Measurements from ENCODE around the gene TMEM107. TPM values are rescaled to one million over a fixed set of nuclear protein-coding genes. Genes with fewer than 3 reads are reported as not detected.

TMEM107 gene
- total and polyA plus RNA-seq, 5 experiments from 2014 or later: 17.2 to 55.3 (median 36.4) TPM

DNA sequence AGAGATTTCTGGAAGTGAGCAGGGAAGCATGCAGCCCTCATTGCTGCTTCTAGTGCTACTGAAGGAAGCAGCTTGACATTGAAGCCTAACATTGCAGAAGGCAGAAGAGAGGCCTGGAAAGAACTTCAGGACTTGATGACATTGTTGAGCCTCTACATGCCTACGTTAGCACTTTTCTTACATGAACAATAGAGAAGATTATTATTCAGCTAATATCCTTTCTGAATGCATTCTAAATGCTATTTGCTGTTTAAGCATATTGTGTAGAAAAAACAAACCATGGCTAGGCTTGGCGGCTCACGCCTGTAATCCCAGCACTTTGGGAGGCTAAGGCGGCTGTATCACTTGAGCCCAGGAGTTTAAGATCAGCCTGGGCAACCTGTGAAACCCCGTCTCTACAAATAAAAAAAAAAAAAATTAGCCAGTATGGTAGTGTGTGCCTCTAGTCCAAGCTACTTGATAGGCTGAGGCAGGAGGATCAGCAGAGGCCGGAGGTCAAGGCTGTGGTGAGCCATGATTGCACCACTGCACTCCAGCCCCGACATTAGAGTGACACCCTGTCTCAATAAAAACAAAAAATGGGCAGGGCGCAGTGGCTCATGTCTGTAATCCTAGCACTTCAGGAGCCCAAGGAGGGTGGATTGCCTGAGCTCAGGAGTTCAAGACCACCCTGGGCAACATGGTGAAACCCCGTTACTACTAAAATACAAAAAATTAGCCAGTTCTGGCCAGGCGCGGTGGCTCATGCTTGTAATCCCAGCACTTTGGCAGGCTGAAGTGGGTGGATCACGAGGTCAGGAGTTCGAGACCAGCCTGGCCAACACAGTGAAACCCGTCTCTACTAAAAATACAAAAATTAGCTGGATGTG, 36.4 kb upstream of the TMEM107 start:
- no peaks in the 10 kb centered on the region for H3K27me3 Mint-ChIP-seq
- no peak for ATAC-seq
- H3K4me1 Mint-ChIP-seq: peaks cover 13 to 21% (median 15%) of the 10 kb centered on the region in 4 donors
- no peaks in the 10 kb centered on the region for H3K9me3 Mint-ChIP-seq
- no peaks in the 10 kb centered on the region for H3K36me3 Mint-ChIP-seq
- H3K4me3 Mint-ChIP-seq: no peak overlapping the region
- DNase-seq: no peak
- H3K27ac Mint-ChIP-seq: no peak overlapping the region
- POLR2A ChIA-PET: interaction anchor here (0.5 to 11.7 kb wide), 5 partner anchors 9 to 55 kb away, joined by 3 to 118 read pairs (median 4); partner anchors contain the start of gene BORCS6

DNA sequence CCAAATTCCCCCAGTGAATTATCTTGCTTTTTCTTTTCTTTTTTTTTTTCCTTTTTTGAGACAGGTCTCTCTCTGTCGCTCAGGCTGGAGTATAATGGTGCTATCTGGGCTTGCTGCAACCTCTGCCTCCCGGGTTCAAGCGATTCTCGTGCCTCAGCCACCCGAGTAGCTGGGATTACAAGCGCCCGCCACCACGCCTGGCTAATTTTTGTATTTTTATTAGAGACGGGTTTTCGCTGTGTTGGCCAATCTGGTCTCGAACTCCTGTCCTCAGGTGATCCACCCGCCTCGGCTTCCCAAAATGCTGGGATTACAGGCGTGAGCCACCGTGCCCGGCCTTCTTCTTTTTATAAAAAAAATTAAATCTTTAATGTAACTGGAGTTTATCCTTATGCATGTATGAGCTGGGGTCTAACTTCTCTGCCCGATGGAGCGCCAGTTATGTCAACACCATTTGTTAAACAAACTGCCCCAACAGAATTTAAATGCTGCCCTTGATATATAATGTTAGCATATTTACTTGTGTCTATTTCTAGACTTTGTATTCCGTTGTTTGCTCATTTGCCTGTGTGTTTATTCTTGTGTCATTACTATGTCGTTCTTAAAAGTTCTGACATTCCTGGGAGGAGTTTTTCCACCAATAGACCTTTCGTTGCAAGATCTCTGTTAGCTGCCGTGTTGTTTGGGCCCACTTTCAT, 34.7 kb upstream of the TMEM107 start:
- H3K36me3 Mint-ChIP-seq: no peaks in the 10 kb centered on the region
- H3K27ac Mint-ChIP-seq: peak overlapping the region; percentile 79 to 96 (median 89)
- H3K4me1 Mint-ChIP-seq: peaks cover 13 to 21% (median 15%) of the 10 kb centered on the region in 4 donors
- peak overlapping the region; percentile 88 to 96 (median 95) for H3K4me3 Mint-ChIP-seq
- H3K9me3 Mint-ChIP-seq: no peaks in the 10 kb centered on the region
- no peak for DNase-seq
- POLR2A ChIA-PET: interaction anchor here (0.6 to 11.7 kb wide), 14 partner anchors 8 to 375 kb away, joined by 3 to 118 read pairs (median 4); partner anchors contain the start of genes BORCS6, CTC1, HES7 and RANGRF
- peak; percentile 48 to 52 for ATAC-seq
- H3K27me3 Mint-ChIP-seq: no peaks in the 10 kb centered on the region

DNA sequence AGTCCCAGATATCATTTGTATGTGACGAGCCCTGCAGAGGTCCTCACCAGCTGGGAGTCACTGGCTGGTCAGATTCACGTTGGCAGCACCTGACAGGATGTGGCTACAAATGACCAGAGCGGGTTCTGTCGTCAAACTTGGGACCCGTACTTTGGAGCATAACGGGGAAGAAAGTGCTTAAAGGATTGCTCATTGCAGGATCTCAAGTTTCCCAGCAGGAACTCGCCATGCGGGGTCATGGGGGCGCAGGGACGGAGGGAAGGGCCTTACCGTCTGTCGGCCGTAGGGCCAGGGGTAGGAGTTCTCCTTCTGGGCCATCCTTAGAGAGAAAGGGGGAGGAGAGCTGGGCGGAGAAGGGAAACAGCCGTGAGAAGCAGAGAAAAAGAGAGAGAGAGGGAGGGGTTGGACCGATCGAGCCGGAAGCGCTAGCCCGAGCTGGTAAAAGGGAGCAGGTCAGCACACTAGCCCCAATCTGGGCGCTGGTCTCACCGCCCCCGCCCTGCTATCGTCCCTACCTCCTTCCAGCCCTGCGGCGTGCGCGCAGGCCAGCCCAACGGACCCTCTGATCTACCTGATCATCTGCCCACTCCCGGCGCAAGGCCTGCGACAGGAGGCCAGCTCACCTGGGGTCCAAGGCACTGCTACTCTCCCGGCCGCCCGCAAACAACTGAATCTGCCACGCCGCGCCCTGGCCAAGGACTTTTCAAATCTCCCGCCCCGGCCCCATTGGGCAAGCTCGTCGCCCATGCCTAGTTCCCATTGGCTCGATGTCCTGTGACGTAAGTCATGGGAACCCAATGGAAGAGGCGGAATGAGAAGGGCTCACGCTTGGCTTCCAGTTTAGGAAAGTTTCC, 34.0 kb upstream of the TMEM107 start, which contains the start of gene AURKB:
Gene AURKB, minus strand, starts transcription at position 669 of the 854 bp plus-strand sequence. Its CDS starts 351 bp downstream, at position 318.
- peak within 1 kb of the TSS; percentile 79 to 96 (median 89) for H3K27ac Mint-ChIP-seq
- no peaks in the 10 kb centered on the region for H3K27me3 Mint-ChIP-seq
- peak within 1 kb of the TSS; percentile 88 to 96 (median 95) for H3K4me3 Mint-ChIP-seq
- H3K9me3 Mint-ChIP-seq: no peaks in the 10 kb centered on the region
- ATAC-seq (peak; percentile 100), DNase-seq (peak; percentile 85 to 98 (median 91))
- H3K4me1 Mint-ChIP-seq: peaks cover 13 to 21% (median 15%) of the 10 kb centered on the region in 4 donors
- no peaks in the 10 kb centered on the region for H3K36me3 Mint-ChIP-seq
- POLR2A ChIA-PET: interaction anchor here (0.6 to 11.7 kb wide), 11 partner anchors 8 to 326 kb away, joined by 3 to 118 read pairs (median 4); partner anchors contain the start of genes BORCS6, CTC1 and RANGRF

DNA sequence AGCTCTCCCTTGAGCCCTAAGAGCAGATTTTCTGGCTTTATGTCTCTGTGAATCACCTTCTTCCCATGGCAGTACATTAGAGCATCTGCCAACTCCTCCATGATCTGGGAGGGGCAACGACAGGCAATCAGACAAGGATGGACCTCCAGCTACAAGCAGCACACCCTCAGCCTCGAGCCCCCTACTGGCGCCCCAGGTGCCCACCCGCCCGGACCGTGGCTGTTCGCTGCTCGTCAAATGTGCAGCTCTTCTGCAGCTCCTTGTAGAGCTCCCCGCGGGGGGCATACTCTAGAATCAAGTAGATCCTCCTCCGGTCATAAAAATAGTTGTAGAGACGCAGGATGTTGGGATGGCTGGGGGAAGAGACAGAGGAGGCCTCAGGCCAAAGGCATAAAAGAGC, 30.4 kb upstream of the TMEM107 start:
- Mint-ChIP-seq H3K9me3 (no peaks in the 10 kb centered on the region), H3K27me3 (no peaks in the 10 kb centered on the region), H3K4me3 (no peak overlapping the region), H3K4me1 (peaks cover 13 to 20% (median 15%) of the 10 kb centered on the region in 4 donors), H3K27ac (peak overlapping the region in 3 of 10 donors; percentile 9 to 71 (median 70)), H3K36me3 (no peaks in the 10 kb centered on the region)
- ATAC-seq (no peak), DNase-seq (no peak)
- POLR2A ChIA-PET: interaction anchor here (0.7 to 11.7 kb wide), 3 partner anchors 15 to 56 kb away, joined by 3 to 118 read pairs (median 5); no protein-coding TSS in a partner anchor

DNA sequence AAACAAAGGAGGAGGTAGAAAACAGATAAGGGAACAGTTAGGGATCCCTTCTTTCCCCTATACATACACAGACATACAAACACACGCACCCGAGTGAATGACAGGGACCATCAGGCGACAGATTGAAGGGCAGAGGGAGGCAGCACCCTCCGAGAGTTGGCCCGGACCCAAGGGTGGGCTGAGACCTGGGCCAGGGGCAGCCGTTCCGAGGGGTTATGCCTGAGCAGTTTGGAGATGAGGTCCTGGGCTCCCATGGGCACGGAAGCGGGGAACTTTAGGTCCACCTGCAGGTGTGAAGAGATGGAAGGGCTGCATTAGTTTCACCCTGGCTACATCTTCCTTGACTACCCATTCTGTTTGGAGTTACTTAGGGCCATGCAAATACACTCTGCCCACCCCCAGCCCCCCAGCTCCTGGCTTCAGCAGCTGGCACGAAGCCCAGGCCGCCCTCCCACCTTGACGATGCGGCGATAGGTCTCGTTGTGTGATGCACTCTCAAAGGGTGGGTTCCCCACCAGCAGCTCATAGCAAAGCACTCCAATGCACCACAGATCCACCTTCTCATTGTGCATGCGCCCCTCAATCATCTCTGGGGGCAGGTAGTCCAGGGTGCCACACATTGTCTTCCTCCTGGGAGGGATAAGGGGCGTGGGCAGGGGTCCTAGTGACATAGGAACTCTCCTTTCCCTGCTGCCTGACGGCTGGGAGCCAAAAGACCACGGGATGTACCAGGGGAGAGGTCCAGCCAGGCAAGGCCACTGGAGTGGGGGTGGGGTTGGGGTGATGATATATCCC, 28.8 kb upstream of the TMEM107 start:
- Mint-ChIP-seq H3K4me3 (no peak overlapping the region), H3K27me3 (peaks cover 0 to 2% (median 0%) of the 10 kb centered on the region in 5 donors), H3K4me1 (peaks cover 5 to 9% (median 7%) of the 10 kb centered on the region in 4 donors), H3K9me3 (no peaks in the 10 kb centered on the region), H3K27ac (peak overlapping the region in 2 of 10 donors; percentile 22 to 32), H3K36me3 (no peaks in the 10 kb centered on the region)
- POLR2A ChIA-PET: interaction anchor here (1.8 to 11.7 kb wide), 2 partner anchors 16 to 17 kb away, joined by 5 to 118 read pairs; no protein-coding TSS in a partner anchor
- no peak for ATAC-seq
- DNase-seq: no peak

DNA sequence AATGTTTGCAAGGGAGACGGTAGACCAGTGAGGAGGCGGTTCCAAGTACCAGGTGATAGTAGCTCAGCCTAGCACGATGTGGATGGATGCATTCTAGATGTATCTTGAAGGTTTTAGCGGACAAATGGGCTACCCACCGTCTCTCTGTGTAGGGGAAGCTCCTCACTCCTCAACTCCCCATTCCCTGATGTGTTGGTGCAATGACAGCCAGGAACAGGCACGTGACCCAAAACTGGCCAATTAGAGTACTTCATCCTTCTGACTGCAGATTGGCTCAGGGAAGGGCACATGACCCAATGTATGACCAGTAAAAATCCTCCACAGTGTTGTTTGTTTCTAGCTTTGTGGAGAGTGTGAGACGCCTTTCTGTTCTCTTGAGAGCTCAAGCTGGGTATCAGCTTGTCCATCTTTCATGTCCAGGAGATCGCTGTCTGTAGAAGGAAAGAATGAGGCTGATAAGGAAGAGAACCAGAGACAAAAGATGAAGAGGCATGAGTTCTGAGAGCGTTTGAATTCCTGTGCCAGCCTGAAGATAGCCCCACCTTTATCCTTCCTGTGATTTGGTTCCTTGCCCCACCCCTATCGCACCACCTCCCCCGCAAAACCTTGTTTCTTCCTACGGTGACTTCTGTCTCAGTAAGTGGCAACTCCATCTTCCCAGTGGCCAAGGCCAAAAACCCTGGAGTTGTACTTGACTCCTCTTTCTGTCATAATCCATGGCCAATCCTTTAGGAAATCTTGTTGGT, 16.1 kb upstream of the TMEM107 start:
- Mint-ChIP-seq H3K27me3 (no peaks in the 10 kb centered on the region), H3K36me3 (no peaks in the 10 kb centered on the region), H3K27ac (no peak overlapping the region), H3K4me1 (peaks cover 6 to 13% (median 12%) of the 10 kb centered on the region in 4 donors), H3K4me3 (no peak overlapping the region), H3K9me3 (no peaks in the 10 kb centered on the region)
- POLR2A ChIA-PET: interaction anchor here (0.6 to 26.2 kb wide), 9 partner anchors 8 to 996 kb away, joined by 4 to 1171 read pairs (median 15); partner anchors contain the start of genes ALOXE3, CTC1, PER1 and RANGRF
- ATAC-seq (peak; percentile 9 to 41), DNase-seq (peak in 9 of 10 donors; percentile 26 to 76 (median 52))

DNA sequence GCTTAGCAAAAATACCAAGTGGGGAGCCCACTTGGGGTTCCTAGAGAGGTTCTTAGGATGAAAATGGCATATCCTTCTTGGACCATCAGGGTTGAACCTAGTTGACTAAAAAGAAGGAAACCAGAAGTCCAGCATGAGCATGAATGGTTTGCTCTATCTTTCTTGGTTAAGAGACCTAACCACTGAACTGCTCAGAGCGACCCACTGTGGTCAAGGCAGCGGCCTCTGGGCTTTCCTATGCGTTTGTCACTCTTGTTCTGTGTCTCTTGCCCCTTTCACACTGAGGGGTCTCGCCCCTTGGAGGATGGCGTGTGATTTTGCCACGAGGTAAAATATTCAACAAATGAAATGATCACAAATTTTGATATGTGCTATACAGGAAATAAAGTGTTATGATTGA, 14.3 kb upstream of the TMEM107 start:
- peaks cover 6 to 13% (median 12%) of the 10 kb centered on the region in 4 donors for H3K4me1 Mint-ChIP-seq
- no peak for ATAC-seq
- POLR2A ChIA-PET: interaction anchor here (0.7 to 26.2 kb wide), 10 partner anchors 10 to 105 kb away, joined by 3 to 1171 read pairs (median 46); partner anchors contain the start of genes ALOXE3, AURKB, CTC1 and PER1
- H3K27ac Mint-ChIP-seq: peak overlapping the region in 7 of 10 donors; percentile 69 to 94 (median 92)
- H3K36me3 Mint-ChIP-seq: no peaks in the 10 kb centered on the region
- no peaks in the 10 kb centered on the region for H3K9me3 Mint-ChIP-seq
- no peaks in the 10 kb centered on the region for H3K27me3 Mint-ChIP-seq
- peak overlapping the region in 2 of 10 donors; percentile 39 to 51 for H3K4me3 Mint-ChIP-seq
- no peak for DNase-seq

DNA sequence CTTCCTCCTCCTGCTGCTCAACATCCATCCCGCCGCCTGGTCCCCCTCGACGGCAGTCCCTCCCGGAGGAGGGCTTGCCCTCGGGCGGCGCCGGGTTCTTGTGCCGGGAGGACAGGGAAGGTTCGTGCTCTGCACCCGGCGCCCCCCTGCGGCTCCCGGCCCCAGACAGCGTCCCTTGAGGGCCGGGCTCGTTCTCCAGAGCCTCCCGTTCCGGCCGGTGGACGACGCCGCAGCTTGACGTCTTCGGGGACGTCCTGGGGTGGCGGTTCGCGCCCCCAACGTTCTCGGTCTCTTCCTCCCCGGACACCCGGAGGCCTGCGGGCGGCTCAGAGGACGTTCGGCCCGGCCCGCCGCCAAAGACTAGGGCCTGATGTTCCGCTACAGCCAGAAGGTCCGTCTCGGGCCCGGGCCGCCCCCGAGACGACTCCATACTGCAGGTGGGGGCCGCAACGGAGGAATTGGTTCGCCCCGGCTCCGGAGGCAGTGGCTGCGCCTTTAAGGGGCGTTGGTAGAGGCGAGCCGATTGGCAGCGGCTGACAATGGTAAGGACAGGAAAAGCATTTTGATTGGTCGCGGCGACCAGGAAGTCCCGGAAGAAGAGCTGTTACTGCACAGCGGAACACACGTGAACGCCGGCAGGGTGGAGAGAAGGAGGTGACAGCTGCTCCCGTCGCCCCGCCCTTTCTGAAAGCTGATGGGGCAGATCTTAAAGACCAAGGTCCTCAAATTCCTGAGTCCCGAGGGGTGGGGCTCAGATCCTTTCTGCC, 13.7 kb upstream of the TMEM107 start, which contains the start of gene BORCS6:
Gene BORCS6, minus strand, starts transcription at position 470 of the 767 bp plus-strand sequence. Its CDS starts 40 bp downstream, at position 430.
- Mint-ChIP-seq H3K27me3 (no peaks in the 10 kb centered on the region), H3K4me3 (peak within 1 kb of the TSS in 3 of 10 donors; percentile 3 to 51 (median 39)), H3K9me3 (no peaks in the 10 kb centered on the region), H3K4me1 (peaks cover 6 to 13% (median 12%) of the 10 kb centered on the region in 4 donors), H3K27ac (peak within 1 kb of the TSS in 8 of 10 donors; percentile 69 to 94 (median 92)), H3K36me3 (no peaks in the 10 kb centered on the region)
- DNase-seq (peak; percentile 83 to 98 (median 94)), ATAC-seq (peak; percentile 67 to 71)
- POLR2A ChIA-PET: interaction anchor here (0.5 to 26.2 kb wide), 14 partner anchors 10 to 806 kb away, joined by 3 to 1171 read pairs (median 13); partner anchors contain the start of genes ALOXE3, ARHGEF15, AURKB and CTC1

DNA sequence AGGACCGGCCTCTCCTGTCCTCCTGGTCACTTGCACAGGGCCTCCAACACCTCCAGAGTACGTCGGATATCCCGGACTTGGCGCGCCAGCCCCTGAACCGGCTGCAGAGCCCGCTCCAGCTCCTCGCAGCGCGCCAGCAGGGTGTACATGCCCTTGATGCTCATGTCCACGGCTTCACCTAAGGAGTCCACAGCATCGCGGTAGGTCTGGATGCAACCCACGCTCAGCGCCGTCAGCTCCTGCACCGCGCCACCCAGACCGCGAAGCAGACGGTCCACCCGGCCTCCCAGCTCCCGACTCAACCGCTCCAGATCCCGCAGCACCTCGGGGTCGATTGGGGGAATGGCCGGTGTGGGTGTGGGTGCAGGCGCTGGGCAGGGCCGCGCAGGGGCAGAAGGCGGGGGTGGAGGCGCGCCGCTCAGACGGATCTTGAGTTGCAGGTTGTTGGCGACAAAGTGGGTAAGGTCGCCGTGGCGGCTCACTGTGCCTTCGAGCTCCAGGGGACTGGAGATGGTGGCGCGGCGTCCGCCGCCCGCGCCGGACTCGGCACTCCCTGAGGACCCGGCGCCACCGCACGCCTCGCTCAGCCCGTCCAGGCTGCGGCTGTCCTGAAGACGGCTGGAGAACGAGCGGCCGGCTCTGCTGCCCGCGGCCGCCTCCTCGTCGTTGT, 13.0 kb upstream of the TMEM107 start:
- ATAC-seq: no peak
- Mint-ChIP-seq H3K9me3 (no peaks in the 10 kb centered on the region), H3K27ac (peak overlapping the region in 6 of 10 donors; percentile 18 to 94 (median 92))

More for the DNA sequence above, 13.0 kb upstream of the TMEM107 start:
- Mint-ChIP-seq H3K4me1 (peaks cover 6 to 15% (median 13%) of the 10 kb centered on the region in 4 donors), H3K4me3 (no peak overlapping the region), H3K36me3 (no peaks in the 10 kb centered on the region), H3K27me3 (no peaks in the 10 kb centered on the region)
- POLR2A ChIA-PET: interaction anchor here (0.5 to 26.2 kb wide), 19 partner anchors 11 to 805 kb away, joined by 3 to 1171 read pairs (median 5); partner anchors contain the start of genes ALOXE3, ARHGEF15, AURKB and CTC1
- DNase-seq: peak in 6 of 10 donors; percentile 25 to 67 (median 37)

Measured in naive thymus-derived CD8-positive, alpha-beta T cell (primary cell).